T47D (cell line): Measurements from ENCODE around the gene HOXA1.

Source experiments
- DNase-seq, 2 experiments: peaks; one replicate each; pipeline versions ENCODE4 v3.0.0 to v3.0.0-alpha.2; 2011 to 2012; ENCODE audit warnings: low read depth in 1 of 2, low spot score in 1 of 2
- JUND ChIP-seq: IDR thresholded peaks from 2 replicates; pipeline ENCODE4 v1.6.1; 2012; ENCODE audit warnings: low read depth
- in situ Hi-C: cut with HindIII; loops from 2 replicates; pipeline ENCODE4 v1.10.0; 2016; ENCODE audit warnings: low sequenced_read_pairs, low pct_unique_long_range_greater_than_20kb

HOXA1 gene

GRCh38 chr7:27128776-27129728 is 33.3 kb upstream of the HOXA1 start:
- DNase-seq, result no peak
- in situ Hi-C loops, result no loop called here
- TF ChIP-seq JUND, result no peak

GRCh38 chr7:27128034-27128433 is 32.2 kb upstream of the HOXA1 start:
- TF ChIP-seq JUND, result no peak
- DNase-seq, result no peak
- in situ Hi-C loops, result no loop called here

- no peak for DNase-seq
- no peak for TF ChIP-seq JUND
- in situ Hi-C loops, result no loop called here
Measured at GRCh38 chr7:27126596-27127327, 31.0 kb upstream of the HOXA1 start.

GRCh38 chr7:27125986-27126394 is 30.2 kb upstream of the HOXA1 start:
- in situ Hi-C loops, result no loop called here
- DNase-seq, result no peak
- no peak for TF ChIP-seq JUND

- no peak for TF ChIP-seq JUND
- DNase-seq, result no peak
- in situ Hi-C loops, result no loop called here
Measured at GRCh38 chr7:27124902-27125689, 29.3 kb upstream of the HOXA1 start.

- TF ChIP-seq JUND, result no peak
- in situ Hi-C loops, result no loop called here
- DNase-seq, result no peak
Measured at GRCh38 chr7:27124096-27124901, 28.5 kb upstream of the HOXA1 start.

GRCh38 chr7:27123477-27124053 is 27.8 kb upstream of the HOXA1 start:
- no peak for TF ChIP-seq JUND
- DNase-seq, result no peak
- in situ Hi-C loops, result no loop called here

- in situ Hi-C loops, result no loop called here
- DNase-seq, result no peak
- no peak for TF ChIP-seq JUND
Measured at GRCh38 chr7:27123007-27123476, 27.2 kb upstream of the HOXA1 start.

GRCh38 chr7:27122077-27122910 is 26.5 kb upstream of the HOXA1 start:
- DNase-seq, result no peak
- in situ Hi-C loops, result no loop called here
- TF ChIP-seq JUND, result no peak

GRCh38 chr7:27121684-27122076 is 25.9 kb upstream of the HOXA1 start:
- in situ Hi-C loops, result no loop called here
- TF ChIP-seq JUND, result no peak

GRCh38 chr7:27119412-27119911 is 23.7 kb upstream of the HOXA1 start:
- TF ChIP-seq JUND, result no peak
- in situ Hi-C loops, result no loop called here
- no peak for DNase-seq

More at GRCh38 chr7:27121684-27122076, 25.9 kb upstream of the HOXA1 start:
- no peak for DNase-seq
